ENCODE results near the gene NLE1. TPM values are rescaled to one million over a fixed set of nuclear protein-coding genes. Genes with fewer than 3 reads are reported as not detected.
A peak's percentile ranks its signal among the peaks of the same experiment; 100 is the strongest.

The NLE1 gene
- total and polyA plus RNA-seq, 2 donors: 4.9 to 11.2 TPM

DNA sequence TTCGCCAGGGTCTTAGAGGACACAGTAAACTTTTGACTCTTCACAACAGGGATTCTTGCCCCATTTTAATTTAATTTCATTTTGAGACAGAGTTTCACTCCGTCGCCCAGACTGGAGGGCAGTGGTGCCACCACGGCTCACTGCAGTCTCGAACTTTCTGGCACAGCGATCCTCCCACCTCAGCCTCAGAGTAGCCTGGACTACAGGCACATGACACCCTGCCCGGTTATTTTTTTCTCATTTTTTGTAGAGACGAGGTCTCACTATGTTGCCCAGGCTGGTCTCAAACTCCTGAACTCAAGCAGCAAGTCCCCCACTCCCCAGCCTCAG is 329 bp upstream of the NLE1 start:
- Histone ChIP-seq H3K36me3 (ENCODE audit: control insufficient read depth in 2 of 2, insufficient read depth in 2 of 2, low read length in 1 of 2) (peaks cover 10 to 19% of the 10 kb centered on the region in 2 donors), H3K27me3 (ENCODE audit: control insufficient read depth in 2 of 2, insufficient read depth in 1 of 2, low read length in 1 of 2) (no peaks in the 10 kb centered on the region), H3K4me3 (ENCODE audit: low read length in 2 of 2) (peak overlapping the region; percentile 84 to 88), H3K9me3 (ENCODE audit: control insufficient read depth in 2 of 2, insufficient read depth in 1 of 2, low read length in 1 of 2) (no peaks in the 10 kb centered on the region), H3K4me1 (ENCODE audit: control insufficient read depth in 2 of 2, insufficient read depth in 2 of 2, low read length in 2 of 2) (peaks cover 2 to 7% of the 10 kb centered on the region in 2 donors), H3K27ac (ENCODE audit: low read depth in 1 of 2, low read length in 1 of 2) (no peak overlapping the region)
- 77% methylated on average over 8 of the region's 8 CpGs for WGBS
- DNase-seq (ENCODE audit: low read depth in 6 of 9, low spot score in 9 of 9): no peak

- DNase-seq (ENCODE audit: low read depth in 6 of 9, low spot score in 9 of 9): no peak
- no peak overlapping the region for H3K27ac ChIP-seq (ENCODE audit: low read depth in 1 of 2, low read length in 1 of 2)
- H3K4me3 ChIP-seq (ENCODE audit: low read length in 2 of 2): no peak overlapping the region
- peaks cover 2 to 7% of the 10 kb centered on the region in 2 donors for H3K4me1 ChIP-seq (ENCODE audit: control insufficient read depth in 2 of 2, insufficient read depth in 2 of 2, low read length in 2 of 2)
- peaks cover 33 to 58% of the 10 kb centered on the region in 2 donors for H3K36me3 ChIP-seq (ENCODE audit: control insufficient read depth in 2 of 2, insufficient read depth in 2 of 2, low read length in 1 of 2)
- WGBS: 98% methylated on average over 6 of the region's 6 CpGs
- no peaks in the 10 kb centered on the region for H3K27me3 ChIP-seq (ENCODE audit: control insufficient read depth in 2 of 2, insufficient read depth in 1 of 2, low read length in 1 of 2)
- no peaks in the 10 kb centered on the region for H3K9me3 ChIP-seq (ENCODE audit: control insufficient read depth in 2 of 2, insufficient read depth in 1 of 2, low read length in 1 of 2)
Measured at GRCh38 chr17:35138218-35138617, 3.9 kb downstream of the NLE1 start.

DNA sequence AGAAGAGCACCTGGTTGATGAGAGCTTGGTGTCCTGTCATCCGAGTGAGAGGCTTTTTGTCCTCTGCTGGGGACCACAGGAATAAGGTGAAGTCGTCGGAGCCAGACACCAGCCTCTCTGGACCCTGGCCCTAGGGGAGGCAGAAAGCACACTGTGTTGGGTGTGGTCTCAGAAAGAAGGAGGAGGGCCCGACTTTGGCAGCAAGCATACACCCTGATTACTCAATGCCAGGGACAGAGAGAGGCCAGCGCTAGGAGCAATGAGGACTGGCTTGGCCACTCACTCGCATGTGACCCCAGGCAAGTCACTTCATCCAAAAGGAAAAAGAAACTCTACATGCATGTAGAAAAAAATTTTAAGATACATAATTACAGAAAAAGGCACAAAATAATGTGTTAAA is 6.8 kb downstream of the NLE1 start:
- WGBS: 96% methylated on average over 6 of the region's 6 CpGs
- H3K9me3 ChIP-seq (ENCODE audit: control insufficient read depth in 2 of 2, insufficient read depth in 1 of 2, low read length in 1 of 2): no peaks in the 10 kb centered on the region
- no peak for DNase-seq (ENCODE audit: low read depth in 6 of 9, low spot score in 9 of 9)
- H3K27me3 ChIP-seq (ENCODE audit: control insufficient read depth in 2 of 2, insufficient read depth in 1 of 2, low read length in 1 of 2): no peaks in the 10 kb centered on the region
- H3K36me3 ChIP-seq (ENCODE audit: control insufficient read depth in 2 of 2, insufficient read depth in 2 of 2, low read length in 1 of 2): peaks cover 57 to 81% of the 10 kb centered on the region in 2 donors
- no peak overlapping the region for H3K4me3 ChIP-seq (ENCODE audit: low read length in 2 of 2)
- no peaks in the 10 kb centered on the region for H3K4me1 ChIP-seq (ENCODE audit: control insufficient read depth in 2 of 2, insufficient read depth in 2 of 2, low read length in 2 of 2)
- no peak overlapping the region for H3K27ac ChIP-seq (ENCODE audit: low read depth in 1 of 2, low read length in 1 of 2)

DNA sequence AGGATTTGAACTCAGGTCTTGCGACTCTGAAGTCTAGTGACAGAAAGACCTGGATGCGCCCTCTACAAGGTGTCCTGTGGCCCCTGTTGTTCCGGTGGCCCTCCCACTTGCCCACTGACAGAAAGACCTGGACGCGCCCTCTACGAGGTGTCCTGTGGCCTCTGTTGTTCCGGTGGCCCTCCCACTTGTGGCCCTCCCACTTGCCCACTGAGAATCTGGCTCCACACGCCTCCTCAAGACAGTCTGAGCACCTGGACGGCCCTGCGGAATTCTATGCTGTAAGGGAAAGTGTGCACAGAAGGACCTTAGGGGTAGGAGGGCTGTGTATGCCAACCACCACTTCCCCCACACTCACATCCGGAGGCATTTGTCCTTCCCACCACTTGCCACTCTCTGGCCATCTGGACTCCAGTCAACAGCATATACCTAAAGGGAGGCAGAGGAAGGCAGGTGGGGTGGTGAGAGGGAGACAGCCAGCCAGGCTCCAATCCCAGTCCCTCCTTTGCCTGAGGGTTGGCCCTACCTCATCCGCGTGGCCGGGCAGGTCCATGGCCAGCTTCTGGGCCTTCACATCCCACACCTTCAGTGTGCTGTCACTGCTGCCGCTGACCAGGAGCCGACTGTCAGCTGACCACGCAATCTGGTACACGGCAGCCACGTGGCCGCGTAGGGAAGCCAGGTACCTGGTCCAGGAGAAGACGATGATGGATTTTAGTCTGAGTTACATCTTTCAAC is 9.1 kb downstream of the NLE1 start:
- WGBS: 98% methylated on average over 22 of the region's 22 CpGs
- Histone ChIP-seq H3K9me3 (ENCODE audit: control insufficient read depth in 2 of 2, insufficient read depth in 1 of 2, low read length in 1 of 2) (no peaks in the 10 kb centered on the region), H3K4me3 (ENCODE audit: low read length in 2 of 2) (no peak overlapping the region), H3K27me3 (ENCODE audit: control insufficient read depth in 2 of 2, insufficient read depth in 1 of 2, low read length in 1 of 2) (no peaks in the 10 kb centered on the region), H3K36me3 (ENCODE audit: control insufficient read depth in 2 of 2, insufficient read depth in 2 of 2, low read length in 1 of 2) (peaks cover 48 to 71% of the 10 kb centered on the region in 2 donors), H3K27ac (ENCODE audit: low read depth in 1 of 2, low read length in 1 of 2) (no peak overlapping the region), H3K4me1 (ENCODE audit: control insufficient read depth in 2 of 2, insufficient read depth in 2 of 2, low read length in 2 of 2) (no peaks in the 10 kb centered on the region)
- no peak for DNase-seq (ENCODE audit: low read depth in 6 of 9, low spot score in 9 of 9)

- Histone ChIP-seq H3K4me1 (ENCODE audit: control insufficient read depth in 2 of 2, insufficient read depth in 2 of 2, low read length in 2 of 2) (no peaks in the 10 kb centered on the region), H3K9me3 (ENCODE audit: control insufficient read depth in 2 of 2, insufficient read depth in 1 of 2, low read length in 1 of 2) (no peaks in the 10 kb centered on the region), H3K36me3 (ENCODE audit: control insufficient read depth in 2 of 2, insufficient read depth in 2 of 2, low read length in 1 of 2) (peaks cover 44 to 62% of the 10 kb centered on the region in 2 donors), H3K4me3 (ENCODE audit: low read length in 2 of 2) (no peak overlapping the region), H3K27me3 (ENCODE audit: control insufficient read depth in 2 of 2, insufficient read depth in 1 of 2, low read length in 1 of 2) (no peaks in the 10 kb centered on the region), H3K27ac (ENCODE audit: low read depth in 1 of 2, low read length in 1 of 2) (no peak overlapping the region)
- DNase-seq (ENCODE audit: low read depth in 6 of 9, low spot score in 9 of 9): no peak
- 94% methylated on average over 10 of the region's 10 CpGs for WGBS
Measured at GRCh38 chr17:35132099-35132498, 10.0 kb downstream of the NLE1 start.

- DNase-seq (ENCODE audit: low read depth in 6 of 9, low spot score in 9 of 9): no peak
- H3K27me3 ChIP-seq (ENCODE audit: control insufficient read depth in 2 of 2, insufficient read depth in 1 of 2, low read length in 1 of 2): no peaks in the 10 kb centered on the region
- H3K27ac ChIP-seq (ENCODE audit: low read depth in 1 of 2, low read length in 1 of 2): no peak overlapping the region
- H3K4me3 ChIP-seq (ENCODE audit: low read length in 2 of 2): no peak overlapping the region
- H3K36me3 ChIP-seq (ENCODE audit: control insufficient read depth in 2 of 2, insufficient read depth in 2 of 2, low read length in 1 of 2): peaks cover 41 to 47% of the 10 kb centered on the region in 2 donors
- no peaks in the 10 kb centered on the region for H3K9me3 ChIP-seq (ENCODE audit: control insufficient read depth in 2 of 2, insufficient read depth in 1 of 2, low read length in 1 of 2)
- WGBS: 100% methylated on average over 3 of the region's 3 CpGs
- H3K4me1 ChIP-seq (ENCODE audit: control insufficient read depth in 2 of 2, insufficient read depth in 2 of 2, low read length in 2 of 2): no peaks in the 10 kb centered on the region
Measured at GRCh38 chr17:35130392-35130791, 11.7 kb downstream of the NLE1 start.

DNA sequence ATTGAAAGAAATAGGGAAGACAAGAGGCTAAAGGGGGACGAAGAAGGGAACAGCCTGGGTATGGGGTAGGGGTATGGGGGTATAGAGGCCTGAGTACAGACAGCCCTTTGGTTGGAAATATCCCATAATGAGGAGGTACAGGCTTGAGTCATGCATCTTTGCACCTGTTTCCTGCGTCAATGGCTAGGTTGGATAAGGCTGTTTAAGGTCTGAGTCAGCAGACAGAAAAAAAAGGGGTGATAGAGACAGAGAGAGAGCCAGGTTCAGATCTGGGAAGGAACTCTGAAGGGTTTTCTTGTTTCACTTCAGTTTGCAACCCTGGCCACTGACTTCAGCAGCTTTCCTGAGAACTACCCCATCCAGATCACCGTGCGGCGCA is 12.1 kb downstream of the NLE1 start:
- no peaks in the 10 kb centered on the region for H3K4me1 ChIP-seq (ENCODE audit: control insufficient read depth in 2 of 2, insufficient read depth in 2 of 2, low read length in 2 of 2)
- peaks cover 37 to 43% of the 10 kb centered on the region in 2 donors for H3K36me3 ChIP-seq (ENCODE audit: control insufficient read depth in 2 of 2, insufficient read depth in 2 of 2, low read length in 1 of 2)
- H3K4me3 ChIP-seq (ENCODE audit: low read length in 2 of 2): no peak overlapping the region
- DNase-seq (ENCODE audit: low read depth in 6 of 9, low spot score in 9 of 9): no peak
- H3K9me3 ChIP-seq (ENCODE audit: control insufficient read depth in 2 of 2, insufficient read depth in 1 of 2, low read length in 1 of 2): no peaks in the 10 kb centered on the region
- no peaks in the 10 kb centered on the region for H3K27me3 ChIP-seq (ENCODE audit: control insufficient read depth in 2 of 2, insufficient read depth in 1 of 2, low read length in 1 of 2)
- 93% methylated on average over 5 of the region's 5 CpGs for WGBS
- H3K27ac ChIP-seq (ENCODE audit: low read depth in 1 of 2, low read length in 1 of 2): no peak overlapping the region

- no peak overlapping the region for H3K27ac ChIP-seq (ENCODE audit: low read depth in 1 of 2, low read length in 1 of 2)
Measured at GRCh38 chr17:35129154-35129972, 12.7 kb downstream of the NLE1 start.

GRCh38 chr17:35127751-35128514 is 14.2 kb downstream of the NLE1 start:
- Histone ChIP-seq H3K9me3 (ENCODE audit: control insufficient read depth in 2 of 2, insufficient read depth in 1 of 2, low read length in 1 of 2) (no peaks in the 10 kb centered on the region), H3K27ac (ENCODE audit: low read depth in 1 of 2, low read length in 1 of 2) (no peak overlapping the region), H3K27me3 (ENCODE audit: control insufficient read depth in 2 of 2, insufficient read depth in 1 of 2, low read length in 1 of 2) (no peaks in the 10 kb centered on the region), H3K4me3 (ENCODE audit: low read length in 2 of 2) (no peak overlapping the region), H3K4me1 (ENCODE audit: control insufficient read depth in 2 of 2, insufficient read depth in 2 of 2, low read length in 2 of 2) (no peaks in the 10 kb centered on the region), H3K36me3 (ENCODE audit: control insufficient read depth in 2 of 2, insufficient read depth in 2 of 2, low read length in 1 of 2) (peaks cover 21 to 23% of the 10 kb centered on the region in 2 donors)
- no peak for DNase-seq (ENCODE audit: low read depth in 6 of 9, low spot score in 9 of 9)
- WGBS: 97% methylated on average over 11 of the region's 11 CpGs

More at GRCh38 chr17:35129154-35129972, 12.7 kb downstream of the NLE1 start:
- no peak overlapping the region for H3K4me3 ChIP-seq (ENCODE audit: low read length in 2 of 2)
- 95% methylated on average over 11 of the region's 11 CpGs for WGBS
- no peaks in the 10 kb centered on the region for H3K27me3 ChIP-seq (ENCODE audit: control insufficient read depth in 2 of 2, insufficient read depth in 1 of 2, low read length in 1 of 2)
- no peaks in the 10 kb centered on the region for H3K9me3 ChIP-seq (ENCODE audit: control insufficient read depth in 2 of 2, insufficient read depth in 1 of 2, low read length in 1 of 2)
- no peak for DNase-seq (ENCODE audit: low read depth in 6 of 9, low spot score in 9 of 9)
- no peaks in the 10 kb centered on the region for H3K4me1 ChIP-seq (ENCODE audit: control insufficient read depth in 2 of 2, insufficient read depth in 2 of 2, low read length in 2 of 2)
- H3K36me3 ChIP-seq (ENCODE audit: control insufficient read depth in 2 of 2, insufficient read depth in 2 of 2, low read length in 1 of 2): peaks cover 36 to 37% of the 10 kb centered on the region in 2 donors
